GM18873 (cell line): ENCODE measurements around the gene LRP3.
"Not testable (repeated sequence)": the region's sequence is repeated elsewhere in the genome, so short reads cannot be mapped to it uniquely, and the experiment has no call there.

Experiments used
- ATAC-seq: cut with Tn5 transposase; IDR thresholded peaks from one replicate; pipeline ENCODE4 v1.9.1; 2021; ENCODE audit warnings: mild to moderate bottlenecking, moderate library complexity, moderate number of reproducible peaks; ENCODE audit not compliant: unreplicated experiment, low FRiP score

The LRP3 gene

GRCh38 chr19:33215438-33216197, 21.5 kb downstream of the LRP3 start:
- no peak for ATAC-seq

GRCh38 chr19:33216198-33216830, 22.2 kb downstream of the LRP3 start:
- ATAC-seq: no peak

- ATAC-seq: no peak
Measured at GRCh38 chr19:33217881-33218280, 23.8 kb downstream of the LRP3 start.

- ATAC-seq: no peak
Measured at GRCh38 chr19:33219261-33219815, 25.2 kb downstream of the LRP3 start.

GRCh38 chr19:33220115-33220514, 26.0 kb downstream of the LRP3 start:
- no peak for ATAC-seq

GRCh38 chr19:33220735-33221134, 26.6 kb downstream of the LRP3 start:
- ATAC-seq: no peak

- no peak for ATAC-seq
Measured at GRCh38 chr19:33221638-33222037, 27.5 kb downstream of the LRP3 start.

- ATAC-seq: not testable (repeated sequence)
Measured at GRCh38 chr19:33222255-33222654, 28.1 kb downstream of the LRP3 start.

GRCh38 chr19:33224694-33225457, 30.7 kb downstream of the LRP3 start:
- no peak for ATAC-seq

GRCh38 chr19:33225458-33225926, 31.4 kb downstream of the LRP3 start, which contains the start of gene SLC7A10:
Gene SLC7A10, minus strand, starts transcription at chr19:33225850. Its CDS starts 147 bp downstream, at chr19:33225703.
- no peak for ATAC-seq

GRCh38 chr19:33226550-33227241, 32.6 kb downstream of the LRP3 start:
- no peak for ATAC-seq

- ATAC-seq: no peak
Measured at GRCh38 chr19:33227242-33227650, 33.1 kb downstream of the LRP3 start.

- no peak for ATAC-seq
Measured at GRCh38 chr19:33227870-33228599, 33.9 kb downstream of the LRP3 start.

GRCh38 chr19:33229962-33230361, 35.8 kb downstream of the LRP3 start:
- ATAC-seq: no peak

GRCh38 chr19:33231511-33231910, 37.4 kb downstream of the LRP3 start:
- no peak for ATAC-seq

GRCh38 chr19:33232656-33233055, 38.5 kb downstream of the LRP3 start:
- no peak for ATAC-seq

- no peak for ATAC-seq
Measured at GRCh38 chr19:33233056-33233873, 39.1 kb downstream of the LRP3 start.

- no peak for ATAC-seq
Measured at GRCh38 chr19:33234092-33234491, 40.0 kb downstream of the LRP3 start.

GRCh38 chr19:33234736-33235135, 40.6 kb downstream of the LRP3 start:
- no peak for ATAC-seq
